Cerebellar nuclear complex (tissue), 1 donor: ENCODE data around the gene SH3PXD2B.
"Not testable (repeated sequence)": the region's sequence is repeated elsewhere in the genome, so short reads cannot be mapped to it uniquely, and the experiment has no call there.

Source experiments
- DNase-seq, 2 experiments: peaks; one replicate each; lab custom pipeline; 2025; lab: John Stamatoyannopoulos, UW

SH3PXD2B gene

GRCh38 chr5:172336676-172337285 is 117.5 kb downstream of the SH3PXD2B start:
- no peak for DNase-seq

- DNase-seq = no peak
These were observed 118.1 kb downstream of the SH3PXD2B start for GRCh38 chr5:172336264-172336663.

- DNase-seq = no peak
These were observed 118.6 kb downstream of the SH3PXD2B start for GRCh38 chr5:172335721-172336120.

GRCh38 chr5:172334641-172335040 is 119.7 kb downstream of the SH3PXD2B start:
- no peak for DNase-seq

GRCh38 chr5:172334196-172334595 is 120.1 kb downstream of the SH3PXD2B start:
- DNase-seq = no peak

- DNase-seq = not testable (repeated sequence)
These were observed 127.4 kb downstream of the SH3PXD2B start for GRCh38 chr5:172326901-172327300.

- no peak for DNase-seq
These were observed 128.9 kb downstream of the SH3PXD2B start for GRCh38 chr5:172325452-172325851.

GRCh38 chr5:172322028-172322965 is 132.0 kb downstream of the SH3PXD2B start:
- no peak for DNase-seq

- DNase-seq = no peak
These were observed 132.7 kb downstream of the SH3PXD2B start for GRCh38 chr5:172321593-172321992.

- DNase-seq = no peak
These were observed 134.4 kb downstream of the SH3PXD2B start for GRCh38 chr5:172319708-172320441.

- no peak for DNase-seq
These were observed 138.5 kb downstream of the SH3PXD2B start for GRCh38 chr5:172315587-172316493.

GRCh38 chr5:172313915-172314314 is 140.4 kb downstream of the SH3PXD2B start:
- no peak for DNase-seq

GRCh38 chr5:172312286-172312685 is 142.0 kb downstream of the SH3PXD2B start:
- no peak for DNase-seq

GRCh38 chr5:172311605-172312004 is 142.7 kb downstream of the SH3PXD2B start:
- no peak for DNase-seq

GRCh38 chr5:172311026-172311425 is 143.3 kb downstream of the SH3PXD2B start:
- no peak for DNase-seq

GRCh38 chr5:172305380-172305779 is 148.9 kb downstream of the SH3PXD2B start:
- no peak for DNase-seq

GRCh38 chr5:172303572-172304335 is 150.6 kb downstream of the SH3PXD2B start:
- no peak for DNase-seq

GRCh38 chr5:172303162-172303561 is 151.2 kb downstream of the SH3PXD2B start:
- DNase-seq = no peak

GRCh38 chr5:172302047-172302710 is 152.1 kb downstream of the SH3PXD2B start:
- DNase-seq = no peak

GRCh38 chr5:172299916-172300439 is 154.3 kb downstream of the SH3PXD2B start:
- DNase-seq = no peak
